ENCODE results near the gene SLC9A4.
"Not testable (repeated sequence)": the region's sequence is repeated elsewhere in the genome, so short reads cannot be mapped to it uniquely, and the experiment has no call there.

Gene SLC9A4

GRCh38 chr2:102550151-102550550 lies 77.1 kb downstream of the SLC9A4 start:
- no peak for DNase-seq (ENCODE audit: low read depth)

GRCh38 chr2:102551329-102552096 lies 78.5 kb downstream of the SLC9A4 start:
- DNase-seq (ENCODE audit: low read depth) = no peak

- DNase-seq (ENCODE audit: low read depth) = no peak
Observed at GRCh38 chr2:102553601-102554000, 80.6 kb downstream of the SLC9A4 start.

- DNase-seq (ENCODE audit: low read depth) = no peak
Observed at GRCh38 chr2:102558463-102558862, 85.4 kb downstream of the SLC9A4 start.

GRCh38 chr2:102562542-102562941 lies 89.5 kb downstream of the SLC9A4 start:
- not testable (repeated sequence) for DNase-seq (ENCODE audit: low read depth)

- DNase-seq (ENCODE audit: low read depth) = no peak
Observed at GRCh38 chr2:102575888-102576287, 102.9 kb downstream of the SLC9A4 start.

GRCh38 chr2:102578376-102578775 lies 105.3 kb downstream of the SLC9A4 start:
- no peak for DNase-seq (ENCODE audit: low read depth)

GRCh38 chr2:102581911-102582310 lies 108.9 kb downstream of the SLC9A4 start:
- DNase-seq (ENCODE audit: low read depth) = no peak

GRCh38 chr2:102582845-102583244 lies 109.8 kb downstream of the SLC9A4 start:
- no peak for DNase-seq (ENCODE audit: low read depth)

Data from activated T-cell treated with anti-CD3 and anti-CD28 coated beads for 48 hours (primary cell).